GM12864 (cell line): ENCODE data around the gene PHLDA1.
A peak's percentile ranks its signal among the peaks of the same experiment; 100 is the strongest.

Source experiments
- DNase-seq: peaks from one replicate; pipeline ENCODE4 v3.0.0-alpha.2; 2011; ENCODE audit warnings: low read depth
- H3K4me3 ChIP-seq: 2 replicates; pipeline ENCODE4 v1.5.1; 2011; ENCODE audit warnings: mild to moderate bottlenecking, low read depth, low read length, control low read depth
- CTCF ChIP-seq: IDR thresholded peaks from 2 replicates; pipeline ENCODE4 v1.5.1; 2011; ENCODE audit warnings: low read depth, mild to moderate bottlenecking, moderate library complexity, low read length, control low read depth, inconsistent platforms; ENCODE audit errors: missing control alignments

PHLDA1 gene

DNA sequence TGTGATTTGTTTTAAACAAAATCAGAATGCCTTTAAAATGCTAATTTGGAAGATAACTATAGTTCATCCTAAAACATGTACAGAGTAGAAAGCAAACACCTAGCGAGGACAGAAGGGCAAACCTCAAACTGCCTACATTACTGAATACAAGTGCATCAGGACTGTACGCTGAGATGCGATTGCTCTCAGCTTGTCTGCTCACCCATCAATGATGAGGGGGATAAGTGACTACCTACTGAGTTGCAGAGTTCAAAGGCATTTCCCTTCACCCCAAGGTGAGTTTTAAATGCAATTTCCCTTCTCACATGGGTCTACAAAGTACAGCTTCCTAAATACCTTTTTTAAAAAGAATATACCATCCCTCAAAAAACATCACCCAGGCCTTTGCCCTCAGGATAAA lies 52.9 kb downstream of the PHLDA1 start:
- no peak for DNase-seq
- no peak overlapping the region for H3K4me3 ChIP-seq
- no peak for TF ChIP-seq CTCF

GRCh38 chr12:75977952-75978671 lies 53.5 kb downstream of the PHLDA1 start:
- peak; percentile 78 for DNase-seq
- no peak overlapping the region for H3K4me3 ChIP-seq
- no peak for TF ChIP-seq CTCF

GRCh38 chr12:75977590-75977951 lies 54.0 kb downstream of the PHLDA1 start:
- no peak for DNase-seq
- no peak for TF ChIP-seq CTCF
- no peak overlapping the region for H3K4me3 ChIP-seq

GRCh38 chr12:75976913-75977312 lies 54.7 kb downstream of the PHLDA1 start:
- DNase-seq: no peak
- TF ChIP-seq CTCF: no peak
- H3K4me3 ChIP-seq: no peak overlapping the region

- DNase-seq: no peak
- no peak overlapping the region for H3K4me3 ChIP-seq
- no peak for TF ChIP-seq CTCF
These were observed 55.5 kb downstream of the PHLDA1 start for GRCh38 chr12:75976113-75976512.

- H3K4me3 ChIP-seq: no peak overlapping the region
- TF ChIP-seq CTCF: no peak
- no peak for DNase-seq
These were observed 55.9 kb downstream of the PHLDA1 start for GRCh38 chr12:75975702-75976101.
